ENCODE results near the gene OBI1.

OBI1 gene

GRCh38 chr13:78593652-78594455, 65.1 kb downstream of the OBI1 start:
- TF ChIP-seq CTCF (IDR thresholded peaks at IDR 0.05; ENCODE audit: borderline replicate concordance, insufficient read depth, low read depth, low read length) = no peak
- no peak overlapping the region for H3K4me3 ChIP-seq (ENCODE audit: low read depth, low read length)

DNA sequence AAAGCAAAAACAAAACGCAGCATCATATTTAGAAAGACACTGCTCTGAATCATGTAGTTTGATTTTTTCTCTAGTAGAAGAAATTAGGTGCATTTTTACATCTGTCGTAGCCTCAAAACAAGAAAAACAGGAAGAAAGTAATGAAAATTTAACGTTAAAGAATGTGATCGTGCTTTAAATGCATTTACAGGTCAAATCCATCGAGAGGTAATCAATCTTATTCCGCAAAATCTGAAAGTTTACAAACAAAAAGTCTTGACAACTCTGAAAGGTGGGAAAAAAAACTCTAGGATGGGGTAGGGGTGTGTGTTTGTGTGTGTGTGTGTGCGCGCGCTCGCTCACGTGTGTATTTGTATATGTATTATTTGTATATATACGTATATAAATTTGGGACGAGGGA, 65.8 kb downstream of the OBI1 start:
- TF ChIP-seq CTCF (IDR thresholded peaks at IDR 0.05; ENCODE audit: borderline replicate concordance, insufficient read depth, low read depth, low read length) = no peak
- H3K4me3 ChIP-seq (ENCODE audit: low read depth, low read length) = no peak overlapping the region

DNA sequence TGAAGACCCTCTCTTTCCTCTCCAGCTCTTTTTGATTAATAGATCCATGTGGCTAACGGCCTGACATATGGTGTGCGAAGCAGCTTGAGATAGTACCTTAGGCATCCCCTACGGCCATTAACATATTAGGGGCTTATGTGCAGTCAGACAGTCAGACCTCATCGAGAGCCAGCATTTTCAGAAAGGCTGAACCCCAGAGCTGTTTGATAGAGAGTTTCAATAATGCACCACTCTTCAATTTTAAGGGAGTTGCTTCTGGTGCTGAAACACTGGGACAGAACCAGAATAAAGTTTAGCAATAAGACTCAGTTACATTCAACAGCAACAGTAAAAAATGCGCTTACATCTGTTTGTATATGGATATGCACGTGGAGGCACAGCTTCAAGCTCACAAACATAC, 66.4 kb downstream of the OBI1 start:
- H3K4me3 ChIP-seq (ENCODE audit: low read depth, low read length) = no peak overlapping the region
- no peak for TF ChIP-seq CTCF (IDR thresholded peaks at IDR 0.05; ENCODE audit: borderline replicate concordance, insufficient read depth, low read depth, low read length)

DNA sequence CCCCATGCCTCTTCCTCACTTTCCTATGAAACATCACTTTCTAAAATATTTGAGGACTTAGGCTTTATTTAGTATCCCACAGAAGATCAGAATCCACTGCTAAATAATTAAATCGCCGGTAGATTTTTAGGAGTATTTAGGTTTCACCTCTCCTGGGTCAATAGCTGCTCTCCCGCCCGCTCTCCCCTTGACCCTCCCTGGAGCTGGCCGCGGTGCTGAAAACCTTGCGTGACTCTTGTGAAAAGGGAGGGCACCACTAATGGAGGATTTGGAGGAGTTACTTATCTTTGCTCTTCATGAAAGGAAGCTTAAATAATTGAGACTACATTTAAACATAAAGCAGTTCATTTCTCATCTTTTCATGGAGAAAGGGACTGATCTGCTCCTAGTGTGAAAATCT, 69.7 kb downstream of the OBI1 start:
- no peak for TF ChIP-seq CTCF (IDR thresholded peaks at IDR 0.05; ENCODE audit: borderline replicate concordance, insufficient read depth, low read depth, low read length)

GRCh38 chr13:78587395-78587794, 71.6 kb downstream of the OBI1 start:
- no peak for TF ChIP-seq CTCF (IDR thresholded peaks at IDR 0.05; ENCODE audit: borderline replicate concordance, insufficient read depth, low read depth, low read length)
- no peak overlapping the region for H3K4me3 ChIP-seq (ENCODE audit: low read depth, low read length)

More for the DNA sequence above, 69.7 kb downstream of the OBI1 start:
- H3K4me3 ChIP-seq (ENCODE audit: low read depth, low read length) = no peak overlapping the region

DNA sequence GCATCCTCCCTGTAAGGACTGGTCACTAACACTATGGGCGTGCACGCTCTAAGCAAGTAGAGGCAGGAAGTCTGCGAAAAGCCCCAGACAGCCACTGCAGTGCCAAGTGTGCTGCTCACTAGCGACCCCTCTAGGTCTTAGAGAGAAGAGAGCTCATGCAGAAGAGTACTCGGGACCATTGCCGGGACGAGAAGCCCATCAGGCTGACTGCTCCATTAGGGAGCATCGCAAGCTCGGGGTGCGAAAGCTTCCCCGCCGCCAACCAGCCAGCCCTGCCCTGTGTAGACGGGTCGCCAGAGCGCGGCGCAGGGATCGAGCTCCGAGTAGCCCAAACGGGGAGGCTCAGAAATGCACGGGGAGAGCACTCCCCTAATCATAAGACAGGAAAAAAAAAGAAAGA, 72.2 kb downstream of the OBI1 start:
- TF ChIP-seq CTCF (IDR thresholded peaks at IDR 0.05; ENCODE audit: borderline replicate concordance, insufficient read depth, low read depth, low read length) = peak; percentile 56; the same call in 1 of the 2 replicates

DNA sequence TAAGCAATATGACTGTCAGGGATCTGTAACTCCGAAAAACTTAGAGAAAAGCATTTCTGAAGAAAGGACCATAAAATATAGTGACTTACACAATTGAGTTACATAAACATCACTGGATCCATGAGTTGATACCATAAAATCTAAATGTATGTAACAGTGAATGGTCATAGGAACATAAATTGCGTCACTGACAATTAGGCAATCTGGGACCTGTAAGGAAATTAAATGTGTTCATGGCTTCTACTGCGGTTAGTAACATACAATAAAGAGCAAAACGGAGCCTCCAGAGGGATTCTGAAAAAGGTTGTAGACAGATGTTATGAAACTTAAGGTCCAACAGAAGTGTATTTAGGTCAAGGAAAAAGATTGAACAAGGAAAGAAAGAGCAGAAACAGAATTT, 82.7 kb downstream of the OBI1 start:
- no peak overlapping the region for H3K4me3 ChIP-seq (ENCODE audit: low read depth, low read length)
- TF ChIP-seq CTCF (IDR thresholded peaks at IDR 0.05; ENCODE audit: borderline replicate concordance, insufficient read depth, low read depth, low read length) = no peak

More for the DNA sequence above, 72.2 kb downstream of the OBI1 start:
- H3K4me3 ChIP-seq (ENCODE audit: low read depth, low read length) = no peak overlapping the region
